ENCODE data around the gene TTC9B.
"Not testable (repeated sequence)": the region's sequence is repeated elsewhere in the genome, so short reads cannot be mapped to it uniquely, and the experiment has no call there.

TTC9B gene

DNA sequence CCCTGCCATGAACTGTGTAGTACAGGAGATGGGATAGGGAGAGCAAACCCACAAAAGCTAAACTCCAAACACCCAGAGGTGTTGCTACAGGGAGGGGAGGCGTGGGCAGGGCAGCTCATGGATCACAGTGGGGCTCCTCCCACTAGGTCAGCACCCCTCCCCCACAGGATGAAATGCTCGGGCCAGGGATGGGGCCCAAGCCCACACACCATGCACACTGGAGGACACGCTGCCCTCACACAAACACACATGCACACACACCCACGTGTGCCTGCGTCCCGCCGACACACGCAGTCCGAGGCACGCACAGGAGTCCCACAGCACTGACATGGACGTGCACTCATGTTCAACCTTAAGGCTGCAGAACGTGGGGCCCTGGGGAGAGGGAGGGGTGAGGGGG, 14.3 kb upstream of the TTC9B start:
- DNase-seq, result no peak

- no peak for DNase-seq
Measured at GRCh38 chr19:40231544-40232424, 13.6 kb upstream of the TTC9B start.

DNA sequence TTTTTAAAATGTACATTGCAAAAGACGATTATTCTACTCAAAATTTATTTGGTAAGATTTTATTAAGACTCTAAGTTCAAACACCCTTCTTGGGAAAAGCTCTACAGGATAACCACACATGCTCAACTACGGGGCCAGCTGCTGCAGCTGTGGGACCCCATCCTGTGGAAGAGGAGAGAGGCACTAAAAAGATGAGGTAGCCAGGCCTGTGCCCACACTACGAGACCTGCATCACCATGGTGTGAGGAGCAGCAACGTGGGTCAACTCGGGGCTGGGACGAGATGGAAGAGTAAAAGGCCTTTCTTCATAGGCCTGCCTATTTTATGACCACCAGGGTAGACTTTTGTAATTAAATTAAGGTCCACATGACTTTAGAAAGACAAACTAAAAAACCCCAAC, 12.9 kb upstream of the TTC9B start:
- no peak for DNase-seq

DNA sequence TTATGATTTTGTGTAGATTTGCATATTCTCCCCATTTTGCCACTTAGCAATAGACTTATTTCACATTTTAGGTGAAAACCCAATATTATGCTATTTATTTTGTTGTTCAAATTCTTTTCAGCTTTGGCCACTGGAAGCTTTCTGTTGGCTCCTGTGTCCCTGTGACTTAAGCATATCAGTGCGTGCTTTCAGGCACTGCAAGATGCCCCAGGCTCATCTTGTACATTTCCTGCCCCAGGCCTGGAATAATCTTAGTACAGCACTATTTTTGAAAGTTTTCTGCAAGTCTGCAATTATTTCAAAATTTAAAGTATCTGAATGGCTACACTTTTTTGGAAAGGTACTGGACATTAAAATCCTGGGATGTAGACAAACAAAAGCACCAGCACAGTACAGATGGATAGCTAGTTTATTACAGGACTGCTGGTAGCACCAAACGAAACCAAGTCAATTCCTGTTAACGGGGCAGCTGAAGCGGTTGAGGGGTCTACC, 11.8 kb upstream of the TTC9B start:
- DNase-seq, result no peak

- no peak for DNase-seq
Measured at GRCh38 chr19:40229484-40229883, 11.3 kb upstream of the TTC9B start.

DNA sequence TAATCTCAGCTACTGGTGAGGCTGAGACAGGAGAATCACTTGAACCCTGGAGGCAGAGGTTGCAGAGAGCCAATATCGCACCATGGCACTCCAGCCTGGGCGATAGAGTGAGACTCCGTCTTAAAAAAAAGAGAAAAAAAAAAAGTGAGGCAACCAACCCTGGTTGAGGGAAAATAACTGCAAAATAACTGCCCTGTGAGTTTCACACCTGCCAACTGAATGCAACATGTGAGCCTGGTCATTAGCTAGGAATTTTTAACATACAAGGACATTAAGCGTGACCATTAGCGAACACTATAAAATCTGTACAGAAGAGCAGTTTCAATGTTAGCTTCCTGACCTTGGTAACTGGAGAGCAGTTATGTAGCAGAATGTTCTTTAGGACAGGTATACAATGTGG, 10.7 kb upstream of the TTC9B start:
- no peak for DNase-seq

GRCh38 chr19:40228346-40228745, 10.2 kb upstream of the TTC9B start:
- DNase-seq, result no peak

DNA sequence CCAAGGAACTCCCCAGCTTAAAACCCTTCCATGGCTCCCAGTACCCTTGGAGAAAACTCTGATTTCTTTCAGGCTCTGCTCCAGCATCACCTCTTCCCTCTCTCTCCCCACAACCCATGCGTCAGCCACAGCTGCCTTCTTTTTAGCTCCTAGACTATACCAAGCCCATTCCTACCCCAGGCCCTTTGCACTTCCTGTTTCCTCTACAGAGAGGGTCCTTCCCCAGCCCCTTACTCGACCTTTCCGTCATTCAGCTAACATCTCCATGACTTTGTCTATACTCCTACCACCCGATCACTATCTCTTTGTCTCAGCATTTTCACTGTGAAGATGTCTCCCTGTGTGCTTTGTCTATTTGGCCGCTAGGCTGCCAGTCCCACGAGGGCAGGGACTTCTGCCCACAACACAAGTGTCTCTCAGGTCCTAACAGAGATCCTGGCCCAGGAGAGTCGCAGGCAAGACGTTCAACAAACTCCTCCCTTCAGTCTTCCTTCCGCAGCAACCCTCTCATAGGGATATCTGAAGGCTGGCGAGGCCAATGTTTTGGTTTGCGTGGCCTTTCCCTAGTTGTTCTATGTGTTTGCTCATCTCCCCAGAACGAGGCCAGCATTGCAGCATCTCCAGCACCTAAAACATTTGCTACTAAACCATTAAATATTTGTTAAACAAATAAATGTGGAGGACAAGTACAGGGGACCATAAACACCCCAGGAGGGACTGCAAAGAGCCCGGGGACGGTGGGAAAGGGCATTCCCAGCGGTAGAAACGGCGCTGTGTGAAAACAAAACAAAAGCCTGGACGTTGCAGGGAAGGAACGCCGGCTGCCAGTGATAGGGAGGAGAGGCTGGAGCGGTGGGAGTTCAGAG, 7.5 kb upstream of the TTC9B start:
- no peak for DNase-seq

DNA sequence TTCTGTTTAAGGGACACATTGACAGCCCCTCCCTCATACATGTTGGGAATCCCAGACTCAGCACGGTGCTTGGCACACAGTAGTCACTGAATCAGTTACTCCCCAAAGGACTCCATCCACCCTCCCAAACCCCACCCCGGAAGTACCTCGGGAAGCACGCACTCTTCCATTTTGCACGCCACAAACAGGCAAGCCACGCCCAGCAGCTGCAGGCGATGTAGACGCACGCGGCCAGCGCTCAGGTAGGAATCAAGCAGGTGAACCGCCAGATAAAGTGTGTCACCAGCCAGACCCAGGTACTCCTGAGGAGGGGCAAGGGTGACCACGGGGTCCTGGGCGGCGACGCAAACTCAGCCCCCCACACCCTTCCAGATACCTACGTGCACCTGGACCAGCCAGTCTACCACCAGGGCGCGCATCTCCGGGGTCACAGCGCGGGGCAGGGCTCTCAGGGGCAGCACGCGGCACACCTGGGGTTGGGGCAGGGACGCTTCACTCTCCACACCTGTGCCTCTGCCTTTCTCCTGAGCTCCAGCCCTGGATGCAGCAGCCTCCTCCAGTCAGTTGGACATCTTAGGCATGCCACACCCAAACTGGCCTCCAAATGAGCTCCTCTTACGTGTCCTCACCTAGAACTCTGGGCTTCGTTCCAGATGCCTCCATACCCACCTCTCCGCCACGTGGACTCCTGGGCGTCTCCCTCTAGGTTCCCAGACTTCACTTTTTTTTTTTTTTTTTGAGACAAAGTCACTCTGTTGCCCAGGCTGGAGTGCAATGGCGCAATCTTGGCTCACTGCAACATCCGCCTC, 6.4 kb upstream of the TTC9B start:
- DNase-seq, result no peak

DNA sequence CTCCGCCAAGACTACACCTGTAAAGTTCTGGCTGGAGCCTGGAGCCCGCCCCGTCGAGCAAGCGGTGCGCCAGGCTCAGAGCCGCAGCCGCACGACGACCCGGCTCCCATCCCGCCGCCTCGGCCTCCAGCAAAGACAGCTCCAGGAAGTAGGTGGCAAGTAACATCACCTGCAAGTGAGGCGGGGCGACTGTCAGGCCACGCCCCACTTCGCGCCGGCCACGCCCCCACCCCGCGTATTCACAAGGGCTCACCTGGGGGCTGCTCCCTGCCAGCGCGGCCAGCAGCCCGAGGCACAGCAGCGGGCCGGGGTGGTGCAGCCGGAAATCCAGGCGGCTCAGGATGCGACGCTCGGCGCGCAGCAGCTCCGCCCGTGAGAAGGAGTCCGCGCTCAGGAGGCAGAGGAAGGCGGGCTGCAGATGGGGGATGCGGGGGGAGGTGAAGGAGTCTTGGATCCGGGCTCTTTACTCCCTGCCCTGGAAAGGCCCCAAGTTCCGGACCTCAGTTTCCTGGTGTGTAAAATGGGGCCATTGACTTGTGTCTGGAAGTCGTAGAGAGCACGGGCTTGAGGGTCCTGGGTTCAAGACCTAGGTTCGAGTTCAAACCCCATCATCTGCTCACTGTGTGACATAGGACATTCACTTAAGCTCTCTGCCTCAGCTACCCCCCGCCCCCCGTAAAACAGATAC, 5.1 kb upstream of the TTC9B start:
- DNase-seq, result no peak

DNA sequence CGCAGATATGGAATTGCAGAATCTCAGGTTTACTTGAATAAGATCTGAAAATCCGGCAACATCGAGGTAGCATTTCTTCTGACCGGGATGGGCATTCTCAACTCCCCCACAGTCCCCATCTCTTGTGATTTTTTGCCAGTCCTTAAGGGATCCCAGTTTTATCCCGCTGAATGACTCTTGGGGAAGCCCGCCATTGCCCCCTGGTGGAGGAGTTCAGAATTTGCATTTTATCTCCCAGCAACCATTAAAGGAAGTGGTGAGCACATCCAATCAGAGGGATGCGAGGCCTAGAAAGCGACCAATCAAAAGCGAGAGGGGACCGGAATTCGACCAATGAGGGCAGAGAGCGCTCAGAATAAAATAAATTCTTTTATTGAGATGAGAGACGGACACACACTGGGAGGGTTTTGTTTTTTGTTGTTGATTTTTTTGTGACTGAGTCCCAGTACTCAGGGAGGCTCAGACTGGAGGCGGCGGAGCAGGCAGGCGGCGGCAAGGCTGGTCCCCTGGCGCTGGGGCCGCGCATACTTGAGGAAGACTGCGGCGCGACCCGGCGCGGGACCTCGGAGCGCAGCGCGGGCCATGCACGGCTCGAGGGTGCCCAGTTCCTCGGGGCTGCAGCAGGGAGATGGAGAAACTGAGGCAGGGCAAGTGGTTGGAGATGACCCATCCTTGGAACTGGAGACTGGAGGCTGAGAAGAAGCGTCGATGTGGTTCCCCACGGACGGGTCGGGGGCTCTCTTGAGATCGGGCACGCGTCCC, 3.9 kb upstream of the TTC9B start:
- peak; percentile 83 for DNase-seq

GRCh38 chr19:40220674-40221073, 2.5 kb upstream of the TTC9B start:
- DNase-seq, result no peak

GRCh38 chr19:40219721-40220276, 1.6 kb upstream of the TTC9B start:
- no peak for DNase-seq

- not testable (repeated sequence) for DNase-seq
Measured at GRCh38 chr19:40219029-40219428, 845 bp upstream of the TTC9B start.

DNA sequence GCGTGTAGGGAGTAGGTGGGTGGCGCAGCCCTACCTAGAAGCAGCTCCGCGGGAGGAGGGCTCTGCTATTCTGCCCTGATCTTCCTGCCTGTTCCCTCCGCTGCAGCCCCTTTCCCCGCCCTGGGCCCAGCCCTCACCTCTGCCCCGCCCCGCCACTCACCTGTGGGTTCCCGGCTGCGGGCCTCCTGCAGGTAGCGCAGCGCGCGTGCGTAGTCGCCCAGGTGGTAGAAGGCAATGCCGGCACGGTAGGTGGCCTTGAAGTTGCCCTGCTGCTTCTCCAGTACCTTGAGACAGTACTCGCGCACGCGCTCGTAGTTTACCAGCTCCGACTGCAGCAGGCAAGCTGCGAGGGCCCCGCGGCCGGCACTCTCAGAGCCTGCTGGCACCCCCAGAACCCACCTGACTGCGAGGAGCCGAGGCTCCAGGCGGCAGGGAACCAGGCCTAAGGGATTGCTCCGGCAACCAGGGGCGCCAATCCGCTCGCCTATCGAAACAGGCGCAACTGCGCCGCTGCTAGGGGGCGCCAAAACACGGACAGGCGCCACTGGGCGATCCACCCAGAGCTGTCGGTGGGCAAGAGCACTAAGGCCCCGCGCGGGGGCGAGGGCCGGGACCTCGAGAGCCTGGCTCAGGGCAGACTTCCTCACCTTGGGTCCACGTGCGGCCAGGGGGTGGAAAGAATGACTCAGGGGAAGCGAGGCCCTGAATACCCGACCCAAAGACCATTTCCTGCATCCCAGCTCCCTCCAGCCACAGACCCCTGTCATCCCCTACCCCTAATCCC, 965 bp downstream of the TTC9B start:
- no peak for DNase-seq

DNA sequence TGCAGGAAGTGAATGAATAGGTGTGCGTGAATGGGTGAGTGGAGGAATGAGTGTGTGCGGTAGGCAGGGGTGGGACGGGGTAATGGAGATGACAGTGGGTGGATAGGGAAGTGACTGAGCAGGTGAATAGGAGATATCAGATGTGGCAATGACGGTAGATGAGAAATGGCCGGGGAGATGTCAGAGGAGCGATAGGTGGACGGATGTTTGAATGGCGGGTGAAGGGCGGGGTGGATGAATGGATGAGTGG, 1.5 kb downstream of the TTC9B start:
- DNase-seq, result no peak

DNA sequence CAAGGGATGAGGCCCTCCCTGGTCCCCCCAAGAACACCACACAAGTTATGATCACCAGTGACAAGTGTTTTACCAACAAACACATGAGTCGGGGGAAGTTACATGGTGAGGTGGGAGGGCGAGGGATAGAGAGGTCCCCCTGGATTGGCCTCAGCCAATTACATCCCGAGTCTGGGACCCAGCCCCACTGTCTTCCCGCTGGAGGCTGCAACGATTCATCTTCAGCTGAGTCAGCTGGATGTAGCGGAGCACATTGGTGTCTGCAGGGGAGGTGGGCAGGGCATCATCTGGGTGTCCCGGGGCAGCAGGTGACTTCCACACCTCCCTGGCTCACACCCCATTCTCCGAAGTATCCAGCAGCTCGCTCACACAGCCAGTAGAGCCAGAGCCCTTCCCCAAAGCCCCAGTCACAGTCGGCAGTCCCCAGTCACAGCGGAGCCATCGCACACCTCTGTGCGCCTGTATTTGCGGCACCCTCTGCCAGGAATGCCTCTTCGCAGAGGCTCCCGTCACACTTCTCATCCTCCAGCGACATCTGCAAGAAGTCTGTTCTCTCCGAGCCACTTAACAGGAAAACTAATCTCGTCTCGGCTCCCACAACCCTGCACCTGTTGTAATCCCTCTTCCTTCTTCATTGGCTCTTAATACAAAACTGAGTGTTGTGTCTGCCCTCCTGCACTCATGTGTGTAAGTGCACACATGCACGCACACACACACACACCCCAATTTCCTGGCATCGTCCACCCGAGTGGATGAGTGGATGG, 2.0 kb downstream of the TTC9B start:
- DNase-seq, result no peak

GRCh38 chr19:40214936-40215335, 3.2 kb downstream of the TTC9B start:
- DNase-seq, result no peak

- no peak for DNase-seq
Measured at GRCh38 chr19:40213882-40214570, 4.2 kb downstream of the TTC9B start.

Measured in right hindlimb (tissue), 1 donor.